ENCODE data around the gene CFAP299. TPM values are rescaled to one million over a fixed set of nuclear protein-coding genes. Genes with fewer than 3 reads are reported as not detected.

Gene CFAP299
- total and polyA plus RNA-seq, 2 of the 13 experiments (the other 11 are each of a cell fraction or from before 2014, with no cell fraction given) = not detected

GRCh38 chr4:80420638-80421037, 85.1 kb downstream of the CFAP299 start (continued):
- TF ChIP-seq ZNF367 (CRISPR knock-in tag; IDR thresholded peaks at IDR 0.05; ENCODE audit: borderline replicate concordance) = no peak
- no peak for TF ChIP-seq HES4 (CRISPR knock-in tag; IDR thresholded peaks at IDR 0.05; ENCODE audit: borderline replicate concordance)

GRCh38 chr4:80422727-80423404, 87.3 kb downstream of the CFAP299 start:
- Histone ChIP-seq H3K27me3 (ENCODE audit: control insufficient read depth in 1 of 2, insufficient read depth in 2 of 2, low read length in 2 of 2) (no peaks in the 10 kb centered on the region), H3K4me1 (ENCODE audit: insufficient read depth, low read length) (no peaks in the 10 kb centered on the region), H3K4me2 (ENCODE audit: low read depth, low read length) (no peak overlapping the region), H3K9me3 (ENCODE audit: low read length) (no peaks in the 10 kb centered on the region), H3K79me2 (ENCODE audit: insufficient read depth, low read length) (no peaks in the 10 kb centered on the region), H4K20me1 (ENCODE audit: insufficient read depth, low read length) (no peaks in the 10 kb centered on the region), H3K9ac (ENCODE audit: insufficient read depth, low read depth, low read length) (no peak overlapping the region), H3K36me3 (replicated peaks in 1 of 2; ENCODE audit: control insufficient read depth in 1 of 2, insufficient read depth in 2 of 2, low read length in 2 of 2) (no peaks in the 10 kb centered on the region), H3K27ac (ENCODE audit: extremely low read length, insufficient read depth, low read length) (no peak overlapping the region), H3K4me3 (replicated peaks in 1 of 3; ENCODE audit: insufficient read depth in 1 of 3, low read depth in 2 of 3, low read length in 3 of 3) (no peak overlapping the region), H2AFZ (ENCODE audit: low read length) (no peak overlapping the region)
- DNase-seq (ENCODE audit: low spot score) (no peak), ATAC-seq (no peak), FAIRE-seq (no peak)
- intact Hi-C loops (cut with micrococcal nuclease; ENCODE audit: unreplicated experiment) (no loop called here), in situ Hi-C loops (cut with HindIII; ENCODE audit: extremely low pct_ligation_motif_present, low pct_unique_long_range_greater_than_20kb) (no loop called here)
- no peak for TF ChIP-seq RNF2 (conservative IDR thresholded peaks at IDR 0.05; ENCODE audit: low read depth)
- TF ChIP-seq YEATS4 (CRISPR knock-in tag; IDR thresholded peaks at IDR 0.05; ENCODE audit: borderline replicate concordance) = no peak
- no peak for TF ChIP-seq ZNF414 (CRISPR knock-in tag; IDR thresholded peaks at IDR 0.05)
- no peak for TF ChIP-seq HMG20A (CRISPR knock-in tag; IDR thresholded peaks at IDR 0.05; ENCODE audit: borderline replicate concordance)
- no peak for TF ChIP-seq BRD4 (CRISPR knock-in tag; IDR thresholded peaks at IDR 0.05)
- POLR2A ChIA-PET = no interaction called here
- BruUV-seq (replicated peaks) = no TSS peak
- 0% methylated on average over 1 of the region's 1 CpG for WGBS (ENCODE audit: low lambda C conversion rate)
- CTCF ChIA-PET (ENCODE audit: low intra/inter-chr PET ratio, low total read pairs) = no interaction called here

Measured in HepG2 (cell line).